ENCODE results near the gene SIL1.

DNA sequence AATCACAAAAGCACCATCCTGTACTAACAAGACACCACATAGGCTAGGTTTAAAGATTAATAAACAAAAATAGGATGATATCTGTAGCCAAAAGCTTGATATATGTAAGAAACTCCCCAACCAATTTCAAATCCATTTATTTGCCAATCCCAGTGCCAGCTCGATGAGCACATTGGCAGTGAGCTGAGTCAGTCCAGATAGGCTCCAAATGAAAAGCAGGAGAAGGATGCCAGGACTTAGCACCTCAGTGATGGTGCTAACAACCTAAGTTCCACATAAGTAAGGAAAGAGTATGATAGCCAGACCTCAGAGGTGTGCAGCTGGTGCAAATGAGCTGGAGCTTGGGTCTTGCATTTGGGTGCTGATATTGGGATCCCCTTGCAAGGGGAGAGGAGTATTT lies 158.1 kb downstream of the SIL1 start:
- TF ChIP-seq CTCF (IDR thresholded peaks at IDR 0.05; ENCODE audit: low read depth, low read length, poor library complexity, severe bottlenecking) (no peak), EZH2phosphoT487 (IDR thresholded peaks at IDR 0.05; ENCODE audit: borderline replicate concordance, low read length) (no peak)
